Renal cortex interstitium (tissue), 11 donors: ENCODE measurements around the gene GSTM5. TPM values are rescaled to one million over a fixed set of nuclear protein-coding genes. Genes with fewer than 3 reads are reported as not detected.
"Not testable (repeated sequence)": the region's sequence is repeated elsewhere in the genome, so short reads cannot be mapped to it uniquely, and the experiment has no call there.

Experiments used
- DNase-seq, 11 donors: peaks; one replicate each; pipeline ENCODE4 v3.0.0-alpha.2; 2013; ENCODE audit warnings: low read depth in 9 of 11, low spot score in 4 of 11; ENCODE audit errors: extremely low read depth in 1 of 11
- polyA plus RNA-seq, 3 donors: library from polyadenylated mRNA; unstranded; fragments of 120-200 nt; gene quantifications; one replicate each; pipeline ENCODE4 v1.2.1, GENCODE V29; 2013; ENCODE audit not compliant: insufficient read length in 3 of 3

GSTM5 gene
- polyA plus RNA-seq, 3 donors: 42.1 to 65.8 (median 42.5) TPM

- not testable (repeated sequence) for DNase-seq
Measured at GRCh38 chr1:109766991-109767636, 55.1 kb downstream of the GSTM5 start.

Other genes with a start within 250 kb of the GSTM5 start
- gene SYPL2, start 245.7 kb upstream of the GSTM5 start, polyA plus RNA-seq: 10 to 100 TPM in 2 of 3 donors, 1 to 10 TPM in 1; 8.6 to 15.0 (median 10.8) TPM
- 10 to 100 TPM in 2 of 3 donors, 1 to 10 TPM in 1; 9.5 to 13.2 (median 12.3) TPM for gene ATXN7L2, start 228.3 kb upstream of the GSTM5 start, polyA plus RNA-seq
- 10 to 100 TPM in 1 of 3 donors, 1 to 10 TPM in 2; 8.7 to 10.9 (median 9.5) TPM for gene CYB561D1, start 218.2 kb upstream of the GSTM5 start, polyA plus RNA-seq
- gene AMIGO1, start 202.5 kb upstream of the GSTM5 start, polyA plus RNA-seq: 1 to 10 TPM; 6.2 to 8.1 (median 6.7) TPM
- gene GPR61, start 172.4 kb upstream of the GSTM5 start, polyA plus RNA-seq: under 1 TPM; 0.45 to 0.87 (median 0.78) TPM
- 10 to 100 TPM; 11.7 to 13.5 (median 12.1) TPM for gene GNAI3, start 163.6 kb upstream of the GSTM5 start, polyA plus RNA-seq
- gene GNAT2, start 92.6 kb upstream of the GSTM5 start, polyA plus RNA-seq: not detected
- gene AMPD2, start 92.4 kb upstream of the GSTM5 start, polyA plus RNA-seq: 10 to 100 TPM; 46.8 to 65.3 (median 52.0) TPM
- gene GSTM4, start 56.2 kb upstream of the GSTM5 start, polyA plus RNA-seq: 10 to 100 TPM; 57.8 to 63.2 (median 62.2) TPM
- 100 to 1,000 TPM; 190 to 270 (median 197) TPM for gene GSTM2, start 44.2 kb upstream of the GSTM5 start, polyA plus RNA-seq
- 100 to 1,000 TPM in 2 of 3 donors, 1 to 10 TPM in 1; 2.9 to 111 (median 105) TPM for gene GSTM1, start 24.4 kb upstream of the GSTM5 start, polyA plus RNA-seq
- gene GSTM3, start 28.8 kb downstream of the GSTM5 start, polyA plus RNA-seq: 100 to 1,000 TPM; 168 to 208 (median 174) TPM
- 1 to 10 TPM in 1 of 3 donors, under 1 TPM in 2; 0.52 to 1.7 (median 0.62) TPM for gene EPS8L3, start 51.7 kb downstream of the GSTM5 start, polyA plus RNA-seq
- 1 to 10 TPM; 6.2 to 9.8 (median 6.6) TPM for gene CSF1, start 198.6 kb downstream of the GSTM5 start, polyA plus RNA-seq